K562 (cell line): ENCODE data around the gene DLGAP1.

Experiments used
- HNRNPK ChIP-seq: fragments of 200-400 bp; formaldehyde crosslinking; IDR thresholded peaks from one replicate; pipeline ENCODE4 v1.6.1; 2018; ENCODE audit warnings: mild to moderate bottlenecking, low read depth, low read length; ENCODE audit not compliant: poor library complexity, severe bottlenecking
- ZNF76 ChIP-seq: fragments of 250-450 bp; sonication (Bioruptor Pico); IDR thresholded peaks from 2 replicates; pipeline ENCODE4 v1.4.0; 2020; ENCODE audit warnings: mild to moderate bottlenecking, moderate library complexity, borderline replicate concordance

DNA sequence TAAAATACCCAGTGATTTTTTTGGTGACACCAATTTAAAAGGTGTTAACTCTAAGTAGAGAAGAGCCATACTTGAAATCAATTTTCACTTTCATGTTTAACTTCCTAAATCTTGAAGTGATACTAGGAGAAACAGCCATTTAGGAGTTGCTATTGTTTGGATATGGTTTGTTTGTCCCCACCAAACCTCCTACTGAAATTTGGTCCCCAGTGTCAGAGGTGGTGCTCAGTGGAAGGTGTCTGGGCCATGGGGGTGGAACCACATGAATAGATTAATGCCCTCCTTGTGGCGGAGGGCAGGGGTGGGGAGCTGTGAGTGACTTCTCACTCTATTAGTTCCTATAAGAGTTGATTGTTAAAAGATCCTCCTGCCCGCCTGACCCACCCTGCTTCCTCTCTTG, 377.9 kb downstream of the DLGAP1 start:
- TF ChIP-seq ZNF76 = no peak
- TF ChIP-seq HNRNPK = no peak
